SK-N-SH (cell line): ENCODE measurements around the gene IL20RB. TPM values are rescaled to one million over a fixed set of nuclear protein-coding genes. Genes with fewer than 3 reads are reported as not detected.

Experiments used
- CTCF ChIA-PET: fragments of 300-600, 350-600 bp; formaldehyde crosslinking; extraction: SDS; loops from one replicate; lab custom pipeline; 2021; lab: Yijun Ruan, JAX
- POLR2A ChIA-PET: fragments of 350-600 bp; sonication (Branson Sonifier 250); formaldehyde crosslinking; extraction: SDS; loops from one replicate; lab custom pipeline; 2020; ENCODE audit warnings: antibody characterized with exemption, inconsistent platforms; lab: Yijun Ruan, JAX
- DNase-seq: peaks from one replicate; pipeline ENCODE4 v3.0.0; 2012
- H2AFZ ChIP-seq: fragments of 200-600 bp; sonication (generic); 2 replicates; pipeline ENCODE4 v1.8.1; 2016; ENCODE audit warnings: antibody characterized with exemption, mild to moderate bottlenecking, low read depth
- H3F3A ChIP-seq: fragments of 200-600 bp; sonication (generic); replicated peaks from 2 replicates; pipeline ENCODE3; 2016; ENCODE audit warnings: antibody characterized with exemption, mild to moderate bottlenecking; ENCODE audit not compliant: insufficient read depth
- H3K27ac ChIP-seq, 2 experiments: fragments of 200-500 bp in 1 of 2; fragments of 200-600 bp in 1 of 2; sonication (Bioruptor generic) in 1 of 2; sonication (generic), shearing (Covaris generic) in 1 of 2; 2 replicates each; pipeline versions ENCODE4 v1.5.1 to v1.6.1; 2014 to 2016; ENCODE audit warnings: low read depth in 2 of 2, inconsistent platforms in 1 of 2, low read length in 1 of 2, mild to moderate bottlenecking in 1 of 2, mixed read lengths in 1 of 2
- H3K27me3 ChIP-seq: fragments of 200-600 bp; sonication (generic), shearing (Covaris generic); 2 replicates; pipeline ENCODE4 v1.6.1; 2016; ENCODE audit warnings: mixed run types; ENCODE audit not compliant: insufficient read depth
- H3K36me3 ChIP-seq, 2 experiments: fragments of 200-500 bp in 1 of 2; fragments of 200-600 bp in 1 of 2; sonication (Bioruptor generic) in 1 of 2; sonication (generic) in 1 of 2; replicated peaks in 1 of 2; 2 replicates each; pipeline versions ENCODE3 to v1.5.1; 2014 to 2016; ENCODE audit warnings: low read length in 1 of 2, mild to moderate bottlenecking in 1 of 2; ENCODE audit not compliant: insufficient read depth in 2 of 2, control insufficient read depth in 1 of 2
- H3K4me1 ChIP-seq, 2 experiments: fragments of 200-500 bp in 1 of 2; fragments of 200-600 bp in 1 of 2; sonication (Bioruptor generic) in 1 of 2; sonication (generic), shearing (Covaris generic) in 1 of 2; 2 replicates each; pipeline versions ENCODE4 v1.5.1 to v1.6.1; 2014 to 2016; ENCODE audit warnings: low read depth in 1 of 2, low read length in 1 of 2, mixed run types in 1 of 2; ENCODE audit not compliant: insufficient read depth in 2 of 2, control insufficient read depth in 1 of 2
- H3K4me2 ChIP-seq: fragments of 200-600 bp; sonication (generic), shearing (Covaris generic); 2 replicates; pipeline ENCODE4 v1.6.1; 2017; ENCODE audit warnings: mixed run types
- H3K4me3 ChIP-seq, 2 experiments: fragments of 200-500 bp in 1 of 2; fragments of 200-600 bp in 1 of 2; sonication (Bioruptor generic) in 1 of 2; sonication (generic), shearing (Covaris generic) in 1 of 2; 2 replicates each; pipeline versions ENCODE4 v1.5.1 to v1.8.1; 2014 to 2016; ENCODE audit warnings: low read depth in 2 of 2, inconsistent platforms in 1 of 2, low read length in 1 of 2, mild to moderate bottlenecking in 1 of 2, mixed read lengths in 1 of 2, moderate library complexity in 1 of 2
- H3K79me2 ChIP-seq: fragments of 200-600 bp; sonication (generic); 2 replicates; pipeline ENCODE4 v1.8.1; 2017; ENCODE audit warnings: mild to moderate bottlenecking; ENCODE audit not compliant: insufficient read depth
- H3K9ac ChIP-seq: fragments of 200-600 bp; sonication (generic); 2 replicates; pipeline ENCODE4 v1.6.1; 2017; ENCODE audit warnings: mixed run types
- H3K9me2 ChIP-seq: fragments of 200-600 bp; sonication (generic); 2 replicates; pipeline ENCODE4 v1.6.1; 2017; ENCODE audit warnings: mixed run types
- H3K9me3 ChIP-seq: fragments of 200-600 bp; sonication (generic); 2 replicates; pipeline ENCODE4 v1.6.1; 2017; ENCODE audit warnings: mixed run types, mild to moderate bottlenecking, moderate library complexity
- H4K20me1 ChIP-seq: fragments of 200-600 bp; sonication (generic); 2 replicates; pipeline ENCODE4 v1.6.1; 2017; ENCODE audit warnings: mild to moderate bottlenecking, mixed run types; ENCODE audit not compliant: insufficient read depth
- CHD2 ChIP-seq: fragments of 150-350 bp; IDR thresholded peaks from 2 replicates; pipeline ENCODE4 v1.6.1; 2018; ENCODE audit warnings: low read length; ENCODE audit not compliant: partially characterized antibody
- ELF1 ChIP-seq: IDR thresholded peaks from 2 replicates; pipeline ENCODE4 v1.4.0; 2012
- EP300 ChIP-seq, 2 experiments: IDR thresholded peaks; 2 replicates each; pipeline versions ENCODE4 v1.4.0 to v1.6.1; 2012; ENCODE audit warnings: borderline replicate concordance in 1 of 2, low read depth in 1 of 2, low read length in 1 of 2
- FOXJ3 ChIP-seq: sonication (generic); formaldehyde crosslinking; IDR thresholded peaks from 2 replicates; pipeline ENCODE4 v1.5.1; 2020; ENCODE audit warnings: mild to moderate bottlenecking, missing genetic modification reagents
- FOXM1 ChIP-seq: IDR thresholded peaks from 2 replicates; pipeline ENCODE4 v1.4.0; 2012; ENCODE audit warnings: low read depth, mild to moderate bottlenecking
- JUND ChIP-seq: IDR thresholded peaks from 2 replicates; pipeline ENCODE4 v1.4.0; 2012
- RXRA ChIP-seq: IDR thresholded peaks from 2 replicates; pipeline ENCODE4 v1.4.0; 2012; ENCODE audit warnings: low read depth, mild to moderate bottlenecking, borderline replicate concordance
- TAF1 ChIP-seq: IDR thresholded peaks from 2 replicates; pipeline ENCODE4 v1.6.1; 2012; ENCODE audit warnings: low read depth, mild to moderate bottlenecking, low read length, moderate library complexity, borderline replicate concordance
- TCF12 ChIP-seq: IDR thresholded peaks from 2 replicates; pipeline ENCODE4 v1.4.0; 2012
- TEAD4 ChIP-seq: IDR thresholded peaks from 2 replicates; pipeline ENCODE4 v1.4.0; 2012; ENCODE audit warnings: mild to moderate bottlenecking, borderline replicate concordance; ENCODE audit not compliant: insufficient read depth
- whole genome bisulfite sequencing: methylation state at CpG from one replicate; pipeline ENCODE4 v1.1.6; 2017; ENCODE audit warnings: low lambda C conversion rate; 5-methylcytosine and 5-hydroxymethylcytosine counted together
- polyA plus RNA-seq, 3 experiments: library from polyadenylated mRNA; depleted of rRNA; stranded (reverse); fragments of >200 nt; gene quantifications; 2 replicates each; pipeline ENCODE4 v1.2.3, GENCODE V29; 2012
- TF ChIP-seq, protein P1 (sequence below): IDR thresholded peaks from 2 replicates; pipeline ENCODE4 v1.4.0; 2012; ENCODE audit warnings: low read depth, borderline replicate concordance
- TF ChIP-seq, protein P2 (sequence below): fragments of 200-600 bp; sonication (generic); IDR thresholded peaks from 2 replicates; pipeline ENCODE4 v1.6.1; 2017; ENCODE audit warnings: antibody characterized with exemption, mild to moderate bottlenecking, moderate library complexity
- TF ChIP-seq, protein P3 (sequence below): IDR thresholded peaks from 2 replicates; pipeline ENCODE4 v1.4.0; 2012; ENCODE audit warnings: low read depth
- TF ChIP-seq, protein P4 (sequence below): IDR thresholded peaks from 2 replicates; pipeline ENCODE4; 2012
- TF ChIP-seq, protein P5 (sequence below): IDR thresholded peaks from 2 replicates; pipeline ENCODE4 v1.6.1; 2012; ENCODE audit warnings: mild to moderate bottlenecking, low read depth, low read length, moderate library complexity

IL20RB gene
- polyA plus RNA-seq, 1 of the 3 experiments (the other 2 are of a cell fraction) = 0.58 TPM

DNA sequence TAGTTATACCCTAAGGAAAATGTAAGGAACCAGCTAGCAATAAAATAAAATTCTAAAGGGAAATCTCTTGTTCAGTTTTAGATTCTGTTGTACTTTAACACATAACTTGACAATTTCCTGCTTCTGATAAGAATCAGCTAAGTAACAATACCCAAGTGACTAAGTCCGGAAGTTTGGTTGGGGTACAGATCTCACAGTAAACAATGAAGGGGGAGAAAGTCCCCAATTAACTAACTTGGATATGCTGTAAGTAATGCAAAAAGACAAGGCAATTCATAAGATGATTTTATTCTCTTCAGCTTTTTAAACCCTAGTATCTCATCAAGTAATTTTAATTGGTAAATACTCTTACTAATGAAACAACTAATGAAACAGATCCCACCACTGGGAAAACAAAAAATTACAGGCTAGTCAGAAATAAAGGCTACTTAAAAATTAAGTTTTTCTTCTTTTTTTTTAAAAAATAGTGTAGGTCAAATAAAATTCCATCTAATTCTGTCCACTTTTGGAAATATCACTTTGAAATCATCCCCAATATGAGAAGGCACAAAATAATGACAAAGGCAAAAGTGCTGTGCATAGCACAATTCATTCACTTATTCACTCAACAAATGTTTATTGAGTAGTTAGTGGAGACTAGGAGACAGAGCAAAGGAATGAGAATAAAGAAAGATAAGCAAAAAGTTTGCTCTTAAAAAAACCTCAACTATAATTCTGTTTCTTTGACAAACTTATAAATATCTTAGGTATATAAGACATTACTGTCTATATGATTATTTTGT, 37.8 kb upstream of the IL20RB start:
- Histone ChIP-seq H3K27me3 (no peaks in the 10 kb centered on the region), H3K9me3 (no peaks in the 10 kb centered on the region), H3K79me2 (peaks cover 81% of the 10 kb centered on the region), H3K4me3 (no peak overlapping the region), H4K20me1 (no peaks in the 10 kb centered on the region), H3K36me3 (peaks cover 0 to 4% of the 10 kb centered on the region in 2 experiments), H3K4me1 (peaks cover 0 to 11% of the 10 kb centered on the region in 2 experiments; a peak in 1 of 4 replicates), H3F3A (peaks cover 7% of the 10 kb centered on the region), H3K9ac (no peak overlapping the region), H2AFZ (no peak overlapping the region), H3K9me2 (no peaks in the 10 kb centered on the region), H3K4me2 (no peak overlapping the region), H3K27ac (no peak overlapping the region)
- CTCF ChIA-PET = no interaction called here
- WGBS = 87% methylated on average over 1 of the region's 1 CpG
- no peak for TF ChIP-seq FOXJ3
- POLR2A ChIA-PET = no interaction called here
- no peak for DNase-seq

DNA sequence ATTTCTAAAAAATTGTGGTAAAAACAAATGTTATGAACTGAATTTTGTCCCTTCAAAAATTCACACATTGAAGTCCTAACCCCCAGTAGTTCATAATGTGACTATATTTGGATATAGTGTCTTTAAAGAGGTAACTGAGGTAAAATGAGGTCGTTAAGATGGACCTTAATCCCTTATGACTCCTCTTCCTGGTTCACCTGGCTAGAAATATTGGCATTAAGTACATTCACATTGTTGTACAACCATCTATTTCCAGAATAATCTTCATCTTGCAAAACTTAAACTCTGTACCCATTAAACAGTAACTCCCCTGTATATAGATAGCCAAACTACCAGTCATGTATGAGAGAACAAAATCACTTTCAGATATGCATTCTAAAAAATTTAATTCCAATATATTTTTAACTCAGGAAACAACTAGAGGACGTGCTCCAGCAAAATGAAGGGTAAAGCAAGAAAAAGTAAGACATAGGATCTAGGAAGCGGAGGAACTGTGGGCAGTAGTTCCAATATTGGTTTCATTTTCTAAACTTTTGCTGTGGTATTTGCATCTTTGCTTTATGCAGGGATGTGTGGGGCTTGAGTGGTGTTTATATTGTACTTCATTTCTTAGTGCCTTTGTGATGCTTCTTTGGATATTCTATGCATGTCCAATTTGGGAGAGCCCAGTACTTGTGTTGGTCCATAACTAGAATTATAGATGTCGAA, 36.7 kb upstream of the IL20RB start:
- 97% methylated on average over 4 of the region's 4 CpGs for WGBS
- no peak overlapping the region for H2AFZ ChIP-seq
- peaks cover 71% of the 10 kb centered on the region for H3K79me2 ChIP-seq
- no peak overlapping the region for H3K9ac ChIP-seq
- H3K9me2 ChIP-seq = no peaks in the 10 kb centered on the region
- peaks cover 0 to 4% of the 10 kb centered on the region in 2 experiments for H3K36me3 ChIP-seq
- no peaks in the 10 kb centered on the region for H3K9me3 ChIP-seq
- POLR2A ChIA-PET = no interaction called here
- peaks cover 7% of the 10 kb centered on the region for H3F3A ChIP-seq
- H3K27ac ChIP-seq = no peak overlapping the region
- no peak overlapping the region for H3K4me3 ChIP-seq
- peaks cover 0 to 11% of the 10 kb centered on the region in 2 experiments; a peak in 1 of 4 replicates for H3K4me1 ChIP-seq
- CTCF ChIA-PET = no interaction called here
- no peak for DNase-seq
- H3K4me2 ChIP-seq = no peak overlapping the region
- no peaks in the 10 kb centered on the region for H3K27me3 ChIP-seq
- no peaks in the 10 kb centered on the region for H4K20me1 ChIP-seq
- no peak for TF ChIP-seq TCF12
- TF ChIP-seq, protein P1, sequence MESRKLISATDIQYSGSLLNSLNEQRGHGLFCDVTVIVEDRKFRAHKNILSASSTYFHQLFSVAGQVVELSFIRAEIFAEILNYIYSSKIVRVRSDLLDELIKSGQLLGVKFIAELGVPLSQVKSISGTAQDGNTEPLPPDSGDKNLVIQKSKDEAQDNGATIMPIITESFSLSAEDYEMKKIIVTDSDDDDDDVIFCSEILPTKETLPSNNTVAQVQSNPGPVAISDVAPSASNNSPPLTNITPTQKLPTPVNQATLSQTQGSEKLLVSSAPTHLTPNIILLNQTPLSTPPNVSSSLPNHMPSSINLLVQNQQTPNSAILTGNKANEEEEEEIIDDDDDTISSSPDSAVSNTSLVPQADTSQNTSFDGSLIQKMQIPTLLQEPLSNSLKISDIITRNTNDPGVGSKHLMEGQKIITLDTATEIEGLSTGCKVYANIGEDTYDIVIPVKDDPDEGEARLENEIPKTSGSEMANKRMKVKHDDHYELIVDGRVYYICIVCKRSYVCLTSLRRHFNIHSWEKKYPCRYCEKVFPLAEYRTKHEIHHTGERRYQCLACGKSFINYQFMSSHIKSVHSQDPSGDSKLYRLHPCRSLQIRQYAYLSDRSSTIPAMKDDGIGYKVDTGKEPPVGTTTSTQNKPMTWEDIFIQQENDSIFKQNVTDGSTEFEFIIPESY = no peak
- TF ChIP-seq TAF1 = no peak
- TF ChIP-seq TEAD4 = no peak
- no peak for TF ChIP-seq FOXJ3
- TF ChIP-seq, protein P2, sequence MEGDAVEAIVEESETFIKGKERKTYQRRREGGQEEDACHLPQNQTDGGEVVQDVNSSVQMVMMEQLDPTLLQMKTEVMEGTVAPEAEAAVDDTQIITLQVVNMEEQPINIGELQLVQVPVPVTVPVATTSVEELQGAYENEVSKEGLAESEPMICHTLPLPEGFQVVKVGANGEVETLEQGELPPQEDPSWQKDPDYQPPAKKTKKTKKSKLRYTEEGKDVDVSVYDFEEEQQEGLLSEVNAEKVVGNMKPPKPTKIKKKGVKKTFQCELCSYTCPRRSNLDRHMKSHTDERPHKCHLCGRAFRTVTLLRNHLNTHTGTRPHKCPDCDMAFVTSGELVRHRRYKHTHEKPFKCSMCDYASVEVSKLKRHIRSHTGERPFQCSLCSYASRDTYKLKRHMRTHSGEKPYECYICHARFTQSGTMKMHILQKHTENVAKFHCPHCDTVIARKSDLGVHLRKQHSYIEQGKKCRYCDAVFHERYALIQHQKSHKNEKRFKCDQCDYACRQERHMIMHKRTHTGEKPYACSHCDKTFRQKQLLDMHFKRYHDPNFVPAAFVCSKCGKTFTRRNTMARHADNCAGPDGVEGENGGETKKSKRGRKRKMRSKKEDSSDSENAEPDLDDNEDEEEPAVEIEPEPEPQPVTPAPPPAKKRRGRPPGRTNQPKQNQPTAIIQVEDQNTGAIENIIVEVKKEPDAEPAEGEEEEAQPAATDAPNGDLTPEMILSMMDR = no peak
- TF ChIP-seq, protein P3, sequence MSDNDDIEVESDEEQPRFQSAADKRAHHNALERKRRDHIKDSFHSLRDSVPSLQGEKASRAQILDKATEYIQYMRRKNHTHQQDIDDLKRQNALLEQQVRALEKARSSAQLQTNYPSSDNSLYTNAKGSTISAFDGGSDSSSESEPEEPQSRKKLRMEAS = no peak
- TF ChIP-seq, protein P4, sequence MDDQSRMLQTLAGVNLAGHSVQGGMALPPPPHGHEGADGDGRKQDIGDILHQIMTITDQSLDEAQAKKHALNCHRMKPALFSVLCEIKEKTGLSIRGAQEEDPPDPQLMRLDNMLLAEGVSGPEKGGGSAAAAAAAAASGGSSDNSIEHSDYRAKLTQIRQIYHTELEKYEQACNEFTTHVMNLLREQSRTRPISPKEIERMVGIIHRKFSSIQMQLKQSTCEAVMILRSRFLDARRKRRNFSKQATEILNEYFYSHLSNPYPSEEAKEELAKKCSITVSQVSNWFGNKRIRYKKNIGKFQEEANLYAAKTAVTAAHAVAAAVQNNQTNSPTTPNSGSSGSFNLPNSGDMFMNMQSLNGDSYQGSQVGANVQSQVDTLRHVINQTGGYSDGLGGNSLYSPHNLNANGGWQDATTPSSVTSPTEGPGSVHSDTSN = no peak
- no peak for TF ChIP-seq FOXM1
- no peak for TF ChIP-seq EP300 (IDR thresholded peaks at IDR 0.05; ENCODE audit: borderline replicate concordance in 1 of 2, low read depth in 1 of 2, low read length in 1 of 2)
- TF ChIP-seq JUND = no peak
- TF ChIP-seq, protein P5, sequence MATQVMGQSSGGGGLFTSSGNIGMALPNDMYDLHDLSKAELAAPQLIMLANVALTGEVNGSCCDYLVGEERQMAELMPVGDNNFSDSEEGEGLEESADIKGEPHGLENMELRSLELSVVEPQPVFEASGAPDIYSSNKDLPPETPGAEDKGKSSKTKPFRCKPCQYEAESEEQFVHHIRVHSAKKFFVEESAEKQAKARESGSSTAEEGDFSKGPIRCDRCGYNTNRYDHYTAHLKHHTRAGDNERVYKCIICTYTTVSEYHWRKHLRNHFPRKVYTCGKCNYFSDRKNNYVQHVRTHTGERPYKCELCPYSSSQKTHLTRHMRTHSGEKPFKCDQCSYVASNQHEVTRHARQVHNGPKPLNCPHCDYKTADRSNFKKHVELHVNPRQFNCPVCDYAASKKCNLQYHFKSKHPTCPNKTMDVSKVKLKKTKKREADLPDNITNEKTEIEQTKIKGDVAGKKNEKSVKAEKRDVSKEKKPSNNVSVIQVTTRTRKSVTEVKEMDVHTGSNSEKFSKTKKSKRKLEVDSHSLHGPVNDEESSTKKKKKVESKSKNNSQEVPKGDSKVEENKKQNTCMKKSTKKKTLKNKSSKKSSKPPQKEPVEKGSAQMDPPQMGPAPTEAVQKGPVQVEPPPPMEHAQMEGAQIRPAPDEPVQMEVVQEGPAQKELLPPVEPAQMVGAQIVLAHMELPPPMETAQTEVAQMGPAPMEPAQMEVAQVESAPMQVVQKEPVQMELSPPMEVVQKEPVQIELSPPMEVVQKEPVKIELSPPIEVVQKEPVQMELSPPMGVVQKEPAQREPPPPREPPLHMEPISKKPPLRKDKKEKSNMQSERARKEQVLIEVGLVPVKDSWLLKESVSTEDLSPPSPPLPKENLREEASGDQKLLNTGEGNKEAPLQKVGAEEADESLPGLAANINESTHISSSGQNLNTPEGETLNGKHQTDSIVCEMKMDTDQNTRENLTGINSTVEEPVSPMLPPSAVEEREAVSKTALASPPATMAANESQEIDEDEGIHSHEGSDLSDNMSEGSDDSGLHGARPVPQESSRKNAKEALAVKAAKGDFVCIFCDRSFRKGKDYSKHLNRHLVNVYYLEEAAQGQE = no peak
- TF ChIP-seq RXRA = no peak
- no peak for TF ChIP-seq ELF1
- no peak for TF ChIP-seq CHD2
